ENCODE measurements around the gene MAP2K6.
A peak's percentile ranks its signal among the peaks of the same experiment; 100 is the strongest.

Gene MAP2K6

GRCh38 chr17:69415431-69415830 is 934 bp downstream of the MAP2K6 start:
- Mint-ChIP-seq H3K27me3 (no peaks in the 10 kb centered on the region), H3K9me3 (no peaks in the 10 kb centered on the region), H3K4me1 (peaks cover 6% of the 10 kb centered on the region), H3K27ac (no peak overlapping the region), H3K36me3 (no peaks in the 10 kb centered on the region), H3K4me3 (no peak overlapping the region)
- ATAC-seq = no peak

GRCh38 chr17:69417545-69418483 is 3.3 kb downstream of the MAP2K6 start:
- Mint-ChIP-seq H3K36me3 (no peaks in the 10 kb centered on the region), H3K4me1 (peaks cover 6% of the 10 kb centered on the region), H3K4me3 (no peak overlapping the region), H3K27ac (no peak overlapping the region), H3K27me3 (no peaks in the 10 kb centered on the region), H3K9me3 (no peaks in the 10 kb centered on the region)
- no peak for ATAC-seq

GRCh38 chr17:69418535-69418934 is 4.0 kb downstream of the MAP2K6 start:
- Mint-ChIP-seq H3K27me3 (no peaks in the 10 kb centered on the region), H3K4me3 (no peak overlapping the region), H3K4me1 (peaks cover 9% of the 10 kb centered on the region), H3K9me3 (no peaks in the 10 kb centered on the region), H3K36me3 (peaks cover 3% of the 10 kb centered on the region), H3K27ac (no peak overlapping the region)
- no peak for ATAC-seq

GRCh38 chr17:69423450-69423849 is 9.0 kb downstream of the MAP2K6 start:
- H3K4me3 Mint-ChIP-seq = no peak overlapping the region
- no peaks in the 10 kb centered on the region for H3K27me3 Mint-ChIP-seq
- H3K9me3 Mint-ChIP-seq = no peaks in the 10 kb centered on the region
- no peak for ATAC-seq
- H3K36me3 Mint-ChIP-seq = peaks cover 6% of the 10 kb centered on the region
- peak overlapping the region; percentile 33 for H3K27ac Mint-ChIP-seq
- H3K4me1 Mint-ChIP-seq = peaks cover 18% of the 10 kb centered on the region

GRCh38 chr17:69424287-69425041 is 10.0 kb downstream of the MAP2K6 start:
- Mint-ChIP-seq H3K27ac (no peak overlapping the region), H3K4me3 (no peak overlapping the region), H3K27me3 (no peaks in the 10 kb centered on the region), H3K4me1 (peaks cover 20% of the 10 kb centered on the region), H3K9me3 (no peaks in the 10 kb centered on the region), H3K36me3 (peaks cover 6% of the 10 kb centered on the region)
- no peak for ATAC-seq

- H3K9me3 Mint-ChIP-seq = no peaks in the 10 kb centered on the region
- H3K4me1 Mint-ChIP-seq = peaks cover 20% of the 10 kb centered on the region
- no peak overlapping the region for H3K4me3 Mint-ChIP-seq
- no peak overlapping the region for H3K27ac Mint-ChIP-seq
- no peak for ATAC-seq
- H3K27me3 Mint-ChIP-seq = no peaks in the 10 kb centered on the region
- peaks cover 6% of the 10 kb centered on the region for H3K36me3 Mint-ChIP-seq
Measured at GRCh38 chr17:69425978-69426377, 11.5 kb downstream of the MAP2K6 start.

- H3K36me3 Mint-ChIP-seq = peaks cover 6% of the 10 kb centered on the region
- H3K4me3 Mint-ChIP-seq = no peak overlapping the region
- no peak for ATAC-seq
- H3K27me3 Mint-ChIP-seq = no peaks in the 10 kb centered on the region
- peaks cover 20% of the 10 kb centered on the region for H3K4me1 Mint-ChIP-seq
- H3K9me3 Mint-ChIP-seq = no peaks in the 10 kb centered on the region
- peak overlapping the region; percentile 56 for H3K27ac Mint-ChIP-seq
Measured at GRCh38 chr17:69427486-69428197, 13.1 kb downstream of the MAP2K6 start.

GRCh38 chr17:69428252-69428980 is 13.9 kb downstream of the MAP2K6 start:
- no peaks in the 10 kb centered on the region for H3K27me3 Mint-ChIP-seq
- peak overlapping the region; percentile 55 for H3K27ac Mint-ChIP-seq
- H3K36me3 Mint-ChIP-seq = peaks cover 5% of the 10 kb centered on the region
- no peak overlapping the region for H3K4me3 Mint-ChIP-seq
- ATAC-seq = no peak
- no peaks in the 10 kb centered on the region for H3K9me3 Mint-ChIP-seq
- peaks cover 18% of the 10 kb centered on the region for H3K4me1 Mint-ChIP-seq

- no peaks in the 10 kb centered on the region for H3K9me3 Mint-ChIP-seq
- H3K4me1 Mint-ChIP-seq = peaks cover 13% of the 10 kb centered on the region
- no peaks in the 10 kb centered on the region for H3K36me3 Mint-ChIP-seq
- H3K4me3 Mint-ChIP-seq = no peak overlapping the region
- ATAC-seq = no peak
- no peak overlapping the region for H3K27ac Mint-ChIP-seq
- H3K27me3 Mint-ChIP-seq = no peaks in the 10 kb centered on the region
Measured at GRCh38 chr17:69430488-69430887, 16.0 kb downstream of the MAP2K6 start.

- Mint-ChIP-seq H3K27ac (no peak overlapping the region), H3K4me1 (peaks cover 13% of the 10 kb centered on the region), H3K9me3 (no peaks in the 10 kb centered on the region), H3K36me3 (no peaks in the 10 kb centered on the region), H3K27me3 (no peaks in the 10 kb centered on the region), H3K4me3 (no peak overlapping the region)
- ATAC-seq = no peak
Measured at GRCh38 chr17:69431835-69432234, 17.3 kb downstream of the MAP2K6 start.

- no peaks in the 10 kb centered on the region for H3K36me3 Mint-ChIP-seq
- no peak overlapping the region for H3K4me3 Mint-ChIP-seq
- no peak for ATAC-seq
- no peaks in the 10 kb centered on the region for H3K27me3 Mint-ChIP-seq
- H3K4me1 Mint-ChIP-seq = peaks cover 11% of the 10 kb centered on the region
- H3K9me3 Mint-ChIP-seq = no peaks in the 10 kb centered on the region
- no peak overlapping the region for H3K27ac Mint-ChIP-seq
Measured at GRCh38 chr17:69433093-69433492, 18.6 kb downstream of the MAP2K6 start.

- Mint-ChIP-seq H3K4me3 (no peak overlapping the region), H3K9me3 (no peaks in the 10 kb centered on the region), H3K36me3 (peaks cover 2% of the 10 kb centered on the region), H3K27ac (no peak overlapping the region), H3K27me3 (no peaks in the 10 kb centered on the region), H3K4me1 (peaks cover under 1% of the 10 kb centered on the region)
- no peak for ATAC-seq
Measured at GRCh38 chr17:69434164-69434579, 19.7 kb downstream of the MAP2K6 start.

- Mint-ChIP-seq H3K27ac (no peak overlapping the region), H3K4me3 (no peak overlapping the region), H3K9me3 (peaks cover 9% of the 10 kb centered on the region), H3K36me3 (peaks cover 17% of the 10 kb centered on the region), H3K27me3 (no peaks in the 10 kb centered on the region), H3K4me1 (no peaks in the 10 kb centered on the region)
- no peak for ATAC-seq
Measured at GRCh38 chr17:69435971-69436696, 21.6 kb downstream of the MAP2K6 start.

- Mint-ChIP-seq H3K4me3 (no peak overlapping the region), H3K27me3 (no peaks in the 10 kb centered on the region)
Measured at GRCh38 chr17:69437475-69437874, 23.0 kb downstream of the MAP2K6 start.

More at GRCh38 chr17:69437475-69437874, 23.0 kb downstream of the MAP2K6 start:
- Mint-ChIP-seq H3K9me3 (peaks cover 9% of the 10 kb centered on the region), H3K4me1 (no peaks in the 10 kb centered on the region), H3K36me3 (peaks cover 17% of the 10 kb centered on the region), H3K27ac (no peak overlapping the region)
- ATAC-seq = no peak
